Esophagus squamous epithelium (tissue), 4 donors: ENCODE measurements around the gene MINK1.

Experiments
- POLR2A ChIP-seq, 4 donors: fragments of 450-650 bp; IDR thresholded peaks; one replicate each; pipeline ENCODE4 v1.6.1; 2017; ENCODE audit warnings: antibody characterized with exemption in 4 of 4, mild to moderate bottlenecking in 4 of 4, moderate library complexity in 3 of 4
- TF ChIP-seq, protein P1 (sequence below), 6 experiments: fragments of 450-650 bp in 4 of 6; fragments of 200-600 bp in 2 of 6; sonication (generic) in 2 of 6; IDR thresholded peaks; one replicate each; pipeline ENCODE4 v1.5.1; 2016 to 2019; ENCODE audit warnings: antibody characterized with exemption in 6 of 6, mild to moderate bottlenecking in 4 of 6, moderate library complexity in 4 of 6

DNA sequence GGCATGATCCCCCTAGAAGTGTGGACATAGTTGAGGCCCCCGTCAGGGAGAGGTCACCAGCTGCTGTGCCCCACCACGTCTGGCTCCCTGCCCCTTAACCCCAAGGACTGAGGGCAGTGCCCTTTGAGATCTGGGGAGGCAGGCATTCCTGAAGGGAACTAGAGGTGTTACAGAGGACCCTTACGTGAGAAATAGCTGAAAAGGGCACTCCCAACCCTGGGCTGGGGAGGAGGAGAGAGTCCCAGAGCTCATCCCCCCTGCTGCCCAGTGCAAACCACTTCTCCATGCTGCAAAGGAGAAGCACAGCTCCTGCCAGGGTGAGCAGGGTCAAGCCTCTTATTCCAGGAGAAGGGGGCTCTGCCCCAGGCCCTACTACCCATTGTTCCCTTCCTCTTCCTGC lies 10.3 kb upstream of the MINK1 start:
- TF ChIP-seq, protein P1, sequence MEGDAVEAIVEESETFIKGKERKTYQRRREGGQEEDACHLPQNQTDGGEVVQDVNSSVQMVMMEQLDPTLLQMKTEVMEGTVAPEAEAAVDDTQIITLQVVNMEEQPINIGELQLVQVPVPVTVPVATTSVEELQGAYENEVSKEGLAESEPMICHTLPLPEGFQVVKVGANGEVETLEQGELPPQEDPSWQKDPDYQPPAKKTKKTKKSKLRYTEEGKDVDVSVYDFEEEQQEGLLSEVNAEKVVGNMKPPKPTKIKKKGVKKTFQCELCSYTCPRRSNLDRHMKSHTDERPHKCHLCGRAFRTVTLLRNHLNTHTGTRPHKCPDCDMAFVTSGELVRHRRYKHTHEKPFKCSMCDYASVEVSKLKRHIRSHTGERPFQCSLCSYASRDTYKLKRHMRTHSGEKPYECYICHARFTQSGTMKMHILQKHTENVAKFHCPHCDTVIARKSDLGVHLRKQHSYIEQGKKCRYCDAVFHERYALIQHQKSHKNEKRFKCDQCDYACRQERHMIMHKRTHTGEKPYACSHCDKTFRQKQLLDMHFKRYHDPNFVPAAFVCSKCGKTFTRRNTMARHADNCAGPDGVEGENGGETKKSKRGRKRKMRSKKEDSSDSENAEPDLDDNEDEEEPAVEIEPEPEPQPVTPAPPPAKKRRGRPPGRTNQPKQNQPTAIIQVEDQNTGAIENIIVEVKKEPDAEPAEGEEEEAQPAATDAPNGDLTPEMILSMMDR (IDR thresholded peaks at IDR 0.05): no peak
- TF ChIP-seq POLR2A (IDR thresholded peaks at IDR 0.05): no peak
